Psoas muscle (tissue), 8 donors: ENCODE measurements around the gene SLC18A3. TPM values are rescaled to one million over a fixed set of nuclear protein-coding genes. Genes with fewer than 3 reads are reported as not detected.

ENCODE experiments used
- ATAC-seq, 4 donors: fragments of 200-7000 bp; cut with Tn5 transposase; one replicate each; pipeline ENCODE4 v1.9.1; 2020; ENCODE audit warnings: moderate library complexity in 3 of 4, mild to moderate bottlenecking in 2 of 4
- DNase-seq, 2 donors: peaks; one replicate each; pipeline ENCODE4 v3.0.0-alpha.2; 2020
- H3K27ac ChIP-seq: fragments of 200-600 bp; one replicate; pipeline ENCODE4 v1.8.0; 2022
- H3K27me3 ChIP-seq, 3 donors: fragments of 200-600 bp in 1 of 3; one replicate each; pipeline versions ENCODE4 v1.6.1 to v1.8.0; 2013 to 2022; ENCODE audit warnings: low read length in 2 of 3, mild to moderate bottlenecking in 2 of 3, moderate library complexity in 1 of 3; ENCODE audit not compliant: insufficient read depth in 3 of 3
- H3K36me3 ChIP-seq, 2 donors: fragments of 200-600 bp in 1 of 2; one replicate each; pipeline versions ENCODE4 v1.6.1 to v1.8.0; 2013 to 2022; ENCODE audit warnings: low read depth in 1 of 2, mild to moderate bottlenecking in 1 of 2, moderate library complexity in 1 of 2; ENCODE audit not compliant: insufficient read depth in 1 of 2
- H3K4me1 ChIP-seq: fragments of 200-600 bp; one replicate; pipeline ENCODE4 v1.8.0; 2022
- H3K4me3 ChIP-seq: fragments of 200-600 bp; one replicate; pipeline ENCODE4 v1.8.0; 2022; ENCODE audit warnings: mild to moderate bottlenecking
- H3K9me3 ChIP-seq: fragments of 200-600 bp; one replicate; pipeline ENCODE4 v1.8.0; 2022
- WGBS, 3 donors: extraction: QIAGEN DNeasy Blood & Tissue Kit; methylation state at CpG; one replicate each; pipeline versions ENCODE4 v1.1.6 to v1.1.7; 2013; 5-methylcytosine and 5-hydroxymethylcytosine counted together
- intact Hi-C, 2 donors: fragments of 100-400 bp; cut with DNase I; formaldehyde crosslinking; loops; one replicate each; pipeline versions ENCODE4 v1.11.0 to v1.14.2; 2022
- polyA plus RNA-seq, 3 donors: library from polyadenylated mRNA; stranded (reverse); fragments of 200-250 nt; gene quantifications; one replicate each; pipeline ENCODE4 v1.2.3, GENCODE V29; 2013
- total RNA-seq, 4 donors: library from RNA; stranded (reverse); fragmentation: NEBNext Ultra II Directional in 2 of 4; extraction: Animal tissue kit (Norgen Biotek cat#: 25700) in 2 of 4; gene quantifications; one replicate each; pipeline versions ENCODE4 v1.2.1 to v1.2.4, GENCODE V29; 2021 to 2023
- TF ChIP-seq, protein P1 (sequence below): fragments of 200-600 bp; IDR thresholded peaks from one replicate; pipeline ENCODE4 v1.8.0; 2022; ENCODE audit warnings: antibody characterized with exemption
- donor health status: healthy with polysubstance abuse.
- donor health status: DM: no; HTN: no; CAD: no; lungs with moderate emphysema.
- donor health status: Bipolar disorder and iron deficiency.
- donor health status: healthy.
- donor health status: DM: yes; HTN: yes; CAD: no.
- donor health status: DM: no; HTN: no; CAD: no.
- donor health status: DM: no; HTN: no; CAD: no.
- donor health status: DM: yes; HTN: yes; CAD: no.

SLC18A3 gene
- total and polyA plus RNA-seq, 7 donors, result not detected

DNA sequence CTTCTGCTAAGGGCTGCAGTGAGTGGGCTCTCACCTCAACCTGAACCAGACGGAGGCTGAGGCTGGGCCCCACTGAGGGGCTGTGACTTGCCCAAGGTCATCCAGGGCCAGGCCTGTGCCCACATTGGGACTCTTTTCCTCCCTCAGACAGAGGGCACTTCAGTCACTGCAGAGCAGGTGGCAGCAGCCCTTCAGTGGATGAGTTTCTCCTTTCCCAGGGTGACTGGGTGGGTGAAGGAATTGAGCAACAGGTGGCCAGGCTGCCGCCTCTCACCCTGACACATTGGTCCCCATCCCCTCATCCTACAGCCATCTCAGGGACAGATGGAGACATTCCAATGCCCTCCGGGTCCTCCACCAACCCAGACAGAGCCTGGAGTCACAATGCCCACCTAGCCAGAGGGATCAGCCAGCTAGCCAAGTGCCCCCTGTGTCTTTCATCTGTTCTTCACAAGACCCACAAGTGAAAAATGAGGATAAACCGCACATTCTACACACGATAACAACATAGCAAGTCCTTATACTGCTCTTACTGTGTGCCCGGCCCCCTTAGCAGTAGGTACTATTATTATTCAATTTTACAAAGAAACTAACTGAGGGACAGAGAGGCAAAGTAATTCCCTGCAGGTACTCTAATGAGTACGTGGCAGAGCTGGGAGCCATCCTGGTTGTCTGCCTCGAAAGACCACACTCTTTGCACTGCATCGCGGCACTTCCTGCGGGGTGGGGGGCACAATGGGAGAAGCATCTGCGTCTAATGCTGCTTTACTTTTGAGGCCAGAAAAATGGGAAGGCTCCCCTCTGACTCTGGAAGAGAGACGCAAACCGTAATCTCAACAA lies 1.7 kb upstream of the SLC18A3 start:
- 6 to 7% (median 7%) methylated on average over 14 of the region's 14 CpGs for WGBS, 3 donors
- Histone ChIP-seq H3K27me3 (peaks cover 3 to 83% (median 43%) of the 10 kb centered on the region in 3 donors), H3K9me3 (no peaks in the 10 kb centered on the region), H3K4me1 (peaks cover 11% of the 10 kb centered on the region), H3K4me3 (no peak overlapping the region), H3K36me3 (no peaks in the 10 kb centered on the region), H3K27ac (no peak overlapping the region)
- intact Hi-C loops, result no loop called here
- peak in 1 of 2 donors; percentile 22 for DNase-seq
- ATAC-seq, result no peak
- TF ChIP-seq, protein P1, sequence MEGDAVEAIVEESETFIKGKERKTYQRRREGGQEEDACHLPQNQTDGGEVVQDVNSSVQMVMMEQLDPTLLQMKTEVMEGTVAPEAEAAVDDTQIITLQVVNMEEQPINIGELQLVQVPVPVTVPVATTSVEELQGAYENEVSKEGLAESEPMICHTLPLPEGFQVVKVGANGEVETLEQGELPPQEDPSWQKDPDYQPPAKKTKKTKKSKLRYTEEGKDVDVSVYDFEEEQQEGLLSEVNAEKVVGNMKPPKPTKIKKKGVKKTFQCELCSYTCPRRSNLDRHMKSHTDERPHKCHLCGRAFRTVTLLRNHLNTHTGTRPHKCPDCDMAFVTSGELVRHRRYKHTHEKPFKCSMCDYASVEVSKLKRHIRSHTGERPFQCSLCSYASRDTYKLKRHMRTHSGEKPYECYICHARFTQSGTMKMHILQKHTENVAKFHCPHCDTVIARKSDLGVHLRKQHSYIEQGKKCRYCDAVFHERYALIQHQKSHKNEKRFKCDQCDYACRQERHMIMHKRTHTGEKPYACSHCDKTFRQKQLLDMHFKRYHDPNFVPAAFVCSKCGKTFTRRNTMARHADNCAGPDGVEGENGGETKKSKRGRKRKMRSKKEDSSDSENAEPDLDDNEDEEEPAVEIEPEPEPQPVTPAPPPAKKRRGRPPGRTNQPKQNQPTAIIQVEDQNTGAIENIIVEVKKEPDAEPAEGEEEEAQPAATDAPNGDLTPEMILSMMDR, result no peak

DNA sequence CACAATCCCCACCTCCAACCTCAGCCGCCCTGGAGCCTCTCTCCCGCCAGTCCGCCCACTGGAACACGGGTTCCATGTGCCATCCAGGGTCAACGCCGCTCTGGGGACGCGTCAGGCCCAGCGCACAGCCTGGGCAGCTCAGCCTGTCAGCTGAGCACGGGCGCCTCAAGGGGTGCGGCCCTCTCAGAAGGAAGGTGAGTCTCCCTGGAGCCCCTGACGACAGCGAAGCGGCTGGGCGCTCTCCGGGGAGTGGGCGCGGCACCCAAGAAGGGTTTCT lies 1.2 kb upstream of the SLC18A3 start:
- TF ChIP-seq, protein P1, result no peak
- peaks cover 11% of the 10 kb centered on the region for H3K4me1 ChIP-seq
- intact Hi-C loops, result no loop called here
- H3K4me3 ChIP-seq, result no peak overlapping the region
- WGBS, 3 donors, result 1 to 2% (median 1%) methylated on average over 19 of the region's 19 CpGs
- DNase-seq, result peak in 1 of 2 donors; percentile 15
- no peaks in the 10 kb centered on the region for H3K36me3 ChIP-seq
- H3K27me3 ChIP-seq, result peaks cover 3 to 86% (median 45%) of the 10 kb centered on the region in 3 donors
- no peaks in the 10 kb centered on the region for H3K9me3 ChIP-seq
- no peak overlapping the region for H3K27ac ChIP-seq
- ATAC-seq, result no peak

DNA sequence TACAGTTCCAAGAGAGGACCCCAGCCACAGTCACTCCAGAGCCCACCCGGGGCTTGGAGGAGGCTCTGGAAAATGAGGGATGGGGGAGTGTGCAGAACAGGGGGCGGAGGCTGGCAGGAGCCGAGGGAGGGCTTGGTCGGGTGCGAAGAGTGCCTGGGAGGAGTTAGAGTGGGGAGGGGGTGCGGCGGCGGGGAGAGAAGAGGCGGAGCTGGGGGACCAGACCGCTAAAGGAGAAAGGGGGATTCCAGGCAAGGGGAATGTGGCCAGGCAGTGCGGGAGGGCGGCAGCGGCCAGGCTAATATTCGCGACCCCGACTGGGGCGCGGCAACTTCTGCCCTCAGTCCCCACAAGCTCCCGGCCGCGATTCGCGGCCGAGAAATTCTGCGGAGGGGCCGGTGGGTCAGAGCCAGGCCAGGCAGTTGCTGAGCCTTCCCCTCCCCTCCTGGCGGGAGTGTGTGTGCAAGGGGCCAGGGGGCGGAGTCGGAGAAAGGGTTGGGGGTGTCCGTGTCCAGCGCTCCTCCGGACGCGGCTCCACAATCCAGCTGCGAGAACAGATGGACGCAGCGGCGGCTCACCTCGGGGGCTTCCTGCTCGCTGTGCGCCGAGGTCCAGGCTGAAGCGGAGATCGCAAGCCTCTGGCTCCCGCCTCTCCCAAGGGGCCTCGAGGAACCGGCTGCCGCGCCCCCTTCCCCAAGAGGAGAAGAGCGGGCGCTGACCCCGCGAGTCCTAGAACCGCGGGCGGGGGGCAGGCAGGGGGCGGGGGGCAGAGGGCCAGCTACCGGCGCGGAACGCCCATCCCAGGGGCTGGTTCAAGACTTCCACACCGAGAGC lies 612 bp upstream of the SLC18A3 start:
- Histone ChIP-seq H3K9me3 (no peaks in the 10 kb centered on the region), H3K36me3 (no peaks in the 10 kb centered on the region), H3K27me3 (peaks cover 3 to 88% (median 48%) of the 10 kb centered on the region in 3 donors), H3K4me1 (peaks cover 11% of the 10 kb centered on the region), H3K27ac (no peak overlapping the region), H3K4me3 (peak overlapping the region; percentile 38)
- ATAC-seq (no peak), DNase-seq (peak in 1 of 2 donors; percentile 39)
- intact Hi-C loops, result no loop called here
- 0 to 2% (median 0%) methylated on average over 48 to 62 of the region's 62 CpGs for whole genome bisulfite sequencing, 3 donors
- TF ChIP-seq, protein P1, result no peak

DNA sequence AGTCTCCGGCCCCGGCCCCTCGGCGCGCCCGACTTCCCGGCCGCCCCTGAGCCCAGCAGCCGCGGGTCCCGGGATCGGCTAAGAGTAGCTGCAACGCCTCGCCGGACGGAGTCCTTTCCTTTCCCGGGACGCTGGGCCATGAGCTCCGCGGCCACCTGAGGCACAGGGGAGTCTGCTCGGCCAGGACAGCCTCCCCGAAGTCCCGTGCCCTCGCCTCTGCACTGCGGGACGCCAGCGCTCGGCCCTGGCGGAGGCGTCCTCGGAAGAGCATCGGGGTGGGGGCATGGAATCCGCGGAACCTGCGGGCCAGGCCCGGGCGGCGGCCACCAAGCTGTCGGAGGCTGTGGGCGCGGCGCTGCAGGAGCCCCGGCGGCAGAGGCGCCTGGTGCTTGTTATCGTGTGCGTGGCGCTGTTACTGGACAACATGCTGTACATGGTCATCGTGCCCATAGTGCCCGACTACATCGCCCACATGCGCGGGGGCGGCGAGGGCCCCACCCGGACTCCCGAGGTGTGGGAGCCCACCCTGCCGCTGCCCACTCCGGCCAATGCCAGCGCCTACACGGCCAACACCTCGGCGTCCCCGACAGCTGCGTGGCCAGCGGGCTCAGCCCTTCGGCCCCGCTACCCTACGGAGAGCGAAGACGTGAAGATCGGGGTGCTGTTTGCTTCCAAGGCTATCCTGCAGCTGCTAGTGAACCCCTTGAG lies 502 bp downstream of the SLC18A3 start:
- Histone ChIP-seq H3K36me3 (no peaks in the 10 kb centered on the region), H3K9me3 (no peaks in the 10 kb centered on the region), H3K27ac (no peak overlapping the region), H3K4me3 (peak overlapping the region; percentile 38), H3K27me3 (peaks cover 7 to 94% (median 55%) of the 10 kb centered on the region in 3 donors), H3K4me1 (peaks cover 11% of the 10 kb centered on the region)
- DNase-seq (peak in 1 of 2 donors; percentile 38), ATAC-seq (no peak)
- intact Hi-C loops, result no loop called here
- WGBS, 3 donors, result 1 to 3% (median 2%) methylated on average over 42 to 72 of the region's 72 CpGs
- TF ChIP-seq, protein P1, result no peak
